Astrocyte (in vitro differentiated cells and primary cell): ENCODE data around the gene LRCOL1.

Experiments
- EZH2 ChIP-seq: IDR thresholded peaks from 2 replicates; pipeline ENCODE4 v1.6.1; 2012; ENCODE audit warnings: mild to moderate bottlenecking, low read length, inconsistent platforms; ENCODE audit not compliant: insufficient read depth
- TF ChIP-seq, protein P1 (sequence below): IDR thresholded peaks from 2 replicates; pipeline ENCODE4 v1.5.1; 2011; ENCODE audit warnings: low read depth, mild to moderate bottlenecking, inconsistent platforms, low read length, moderate library complexity; ENCODE audit not compliant: insufficient read depth

DNA sequence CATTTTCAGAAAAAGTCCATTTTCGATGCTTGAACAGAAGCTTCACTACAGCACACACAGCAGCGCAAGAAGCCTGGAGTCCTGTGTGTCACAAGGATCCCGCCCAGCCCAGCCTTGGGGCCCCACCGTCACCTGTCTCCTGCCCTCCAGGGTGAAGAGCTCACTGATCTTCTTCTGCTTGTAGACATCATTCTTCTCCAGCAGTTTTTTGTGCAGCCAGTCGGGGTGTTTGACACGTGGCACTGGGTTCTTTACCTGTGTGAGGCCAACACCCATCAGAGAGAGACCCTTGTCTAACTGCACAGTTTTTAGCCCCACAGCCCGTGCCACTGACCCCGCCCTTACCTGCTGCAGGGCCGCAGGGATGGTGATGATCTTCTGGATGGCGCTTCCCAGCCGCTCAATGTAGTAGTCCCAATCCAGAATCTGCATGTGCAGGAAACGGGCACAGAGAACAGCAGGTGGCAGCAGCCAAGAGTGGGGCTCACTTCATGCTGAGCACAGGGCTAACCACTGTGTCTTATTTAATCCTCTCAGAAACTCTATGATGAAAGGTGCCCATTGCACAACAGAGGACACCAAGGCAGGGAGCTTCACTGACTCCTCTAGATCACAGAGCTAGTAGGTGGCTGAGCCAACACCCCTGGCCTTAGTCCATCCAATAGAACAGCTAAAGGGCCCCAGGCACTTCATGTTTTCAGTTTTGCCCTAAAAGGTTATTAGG, 46.8 kb upstream of the LRCOL1 start:
- TF ChIP-seq, protein P1, sequence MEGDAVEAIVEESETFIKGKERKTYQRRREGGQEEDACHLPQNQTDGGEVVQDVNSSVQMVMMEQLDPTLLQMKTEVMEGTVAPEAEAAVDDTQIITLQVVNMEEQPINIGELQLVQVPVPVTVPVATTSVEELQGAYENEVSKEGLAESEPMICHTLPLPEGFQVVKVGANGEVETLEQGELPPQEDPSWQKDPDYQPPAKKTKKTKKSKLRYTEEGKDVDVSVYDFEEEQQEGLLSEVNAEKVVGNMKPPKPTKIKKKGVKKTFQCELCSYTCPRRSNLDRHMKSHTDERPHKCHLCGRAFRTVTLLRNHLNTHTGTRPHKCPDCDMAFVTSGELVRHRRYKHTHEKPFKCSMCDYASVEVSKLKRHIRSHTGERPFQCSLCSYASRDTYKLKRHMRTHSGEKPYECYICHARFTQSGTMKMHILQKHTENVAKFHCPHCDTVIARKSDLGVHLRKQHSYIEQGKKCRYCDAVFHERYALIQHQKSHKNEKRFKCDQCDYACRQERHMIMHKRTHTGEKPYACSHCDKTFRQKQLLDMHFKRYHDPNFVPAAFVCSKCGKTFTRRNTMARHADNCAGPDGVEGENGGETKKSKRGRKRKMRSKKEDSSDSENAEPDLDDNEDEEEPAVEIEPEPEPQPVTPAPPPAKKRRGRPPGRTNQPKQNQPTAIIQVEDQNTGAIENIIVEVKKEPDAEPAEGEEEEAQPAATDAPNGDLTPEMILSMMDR: no peak
- no peak for TF ChIP-seq EZH2
